K562 treated with DMSO at 1 percent for 48 hours (cell line): Measurements from ENCODE around the gene EVA1A. TPM values are rescaled to one million over a fixed set of nuclear protein-coding genes. Genes with fewer than 3 reads are reported as not detected.

Experiments
- total RNA-seq: library from RNA; unstranded; fragments of 300-600 nt; gene quantifications from 2 replicates; pipeline ENCODE4 v1.2.3, GENCODE V29; 2022; ENCODE audit warnings: low replicate concordance; ENCODE audit errors: extremely low read depth

Gene EVA1A
- total RNA-seq = not detected in 2 replicates

GRCh38 chr2:75560768-75561565 is at the start of gene EVA1A:
Gene EVA1A, minus strand, starts transcription at chr2:75560939. Its CDS starts 42,799 bp downstream, at chr2:75518140.

Other genes starting within 250 kb of the EVA1A start
- gene MRPL19, start 85.8 kb upstream of the EVA1A start, total RNA-seq = not detected in 2 replicates
- gene GCFC2, start 150.0 kb upstream of the EVA1A start, total RNA-seq = not detected in 2 replicates